ENCODE measurements around the gene ATP8A2. TPM values are rescaled to one million over a fixed set of nuclear protein-coding genes. Genes with fewer than 3 reads are reported as not detected.

The ATP8A2 gene
- total RNA-seq, 4 donors from 2014 or later = 0.18 to 11.6 (median 1.8) TPM

DNA sequence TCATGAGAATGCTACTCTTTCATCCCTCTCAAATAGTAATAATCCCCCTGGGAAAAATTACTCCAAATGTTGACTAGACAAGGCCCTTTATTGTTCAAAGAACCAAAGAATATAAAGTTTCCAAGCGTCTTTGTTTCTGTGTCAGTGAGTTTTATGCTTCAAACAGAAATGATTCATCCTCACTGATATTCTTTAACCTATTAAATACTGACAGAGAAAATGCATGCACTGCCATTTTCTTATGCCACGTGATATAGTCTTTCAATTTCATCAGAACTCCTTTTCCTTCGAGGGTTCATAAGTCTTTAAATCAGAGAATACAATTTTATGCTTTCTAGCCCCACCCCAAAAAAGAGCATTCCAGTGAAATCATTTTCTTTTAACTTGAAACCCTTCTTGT lies 468.5 kb downstream of the ATP8A2 start:
- H3K4me3 ChIP-seq = no peak overlapping the region
- H3K27me3 ChIP-seq = no peaks in the 10 kb centered on the region
- TF ChIP-seq POLR2A (IDR thresholded peaks at IDR 0.05) (no peak), CTCF (IDR thresholded peaks at IDR 0.05) (no peak)
- H3K9me3 ChIP-seq = no peaks in the 10 kb centered on the region
- DNase-seq = no peak
- H3K4me1 ChIP-seq = no peaks in the 10 kb centered on the region
- H3K36me3 ChIP-seq = no peaks in the 10 kb centered on the region
- H3K27ac ChIP-seq = no peak overlapping the region

- Histone ChIP-seq H3K36me3 (no peaks in the 10 kb centered on the region), H3K27me3 (no peaks in the 10 kb centered on the region), H3K9me3 (no peaks in the 10 kb centered on the region), H3K4me3 (no peak overlapping the region), H3K4me1 (no peaks in the 10 kb centered on the region), H3K27ac (no peak overlapping the region)
- no peak for DNase-seq
- no peak for TF ChIP-seq POLR2A (IDR thresholded peaks at IDR 0.05)
- TF ChIP-seq CTCF (IDR thresholded peaks at IDR 0.05) = no peak
Observed at GRCh38 chr13:25840931-25841330, 469.2 kb downstream of the ATP8A2 start.

GRCh38 chr13:25843692-25844091 lies 471.9 kb downstream of the ATP8A2 start:
- H3K4me3 ChIP-seq = no peak overlapping the region
- no peaks in the 10 kb centered on the region for H3K36me3 ChIP-seq
- TF ChIP-seq CTCF (IDR thresholded peaks at IDR 0.05) (no peak), POLR2A (IDR thresholded peaks at IDR 0.05) (no peak)
- no peak overlapping the region for H3K27ac ChIP-seq
- H3K27me3 ChIP-seq = no peaks in the 10 kb centered on the region
- DNase-seq = no peak
- H3K4me1 ChIP-seq = no peaks in the 10 kb centered on the region
- H3K9me3 ChIP-seq = no peaks in the 10 kb centered on the region

DNA sequence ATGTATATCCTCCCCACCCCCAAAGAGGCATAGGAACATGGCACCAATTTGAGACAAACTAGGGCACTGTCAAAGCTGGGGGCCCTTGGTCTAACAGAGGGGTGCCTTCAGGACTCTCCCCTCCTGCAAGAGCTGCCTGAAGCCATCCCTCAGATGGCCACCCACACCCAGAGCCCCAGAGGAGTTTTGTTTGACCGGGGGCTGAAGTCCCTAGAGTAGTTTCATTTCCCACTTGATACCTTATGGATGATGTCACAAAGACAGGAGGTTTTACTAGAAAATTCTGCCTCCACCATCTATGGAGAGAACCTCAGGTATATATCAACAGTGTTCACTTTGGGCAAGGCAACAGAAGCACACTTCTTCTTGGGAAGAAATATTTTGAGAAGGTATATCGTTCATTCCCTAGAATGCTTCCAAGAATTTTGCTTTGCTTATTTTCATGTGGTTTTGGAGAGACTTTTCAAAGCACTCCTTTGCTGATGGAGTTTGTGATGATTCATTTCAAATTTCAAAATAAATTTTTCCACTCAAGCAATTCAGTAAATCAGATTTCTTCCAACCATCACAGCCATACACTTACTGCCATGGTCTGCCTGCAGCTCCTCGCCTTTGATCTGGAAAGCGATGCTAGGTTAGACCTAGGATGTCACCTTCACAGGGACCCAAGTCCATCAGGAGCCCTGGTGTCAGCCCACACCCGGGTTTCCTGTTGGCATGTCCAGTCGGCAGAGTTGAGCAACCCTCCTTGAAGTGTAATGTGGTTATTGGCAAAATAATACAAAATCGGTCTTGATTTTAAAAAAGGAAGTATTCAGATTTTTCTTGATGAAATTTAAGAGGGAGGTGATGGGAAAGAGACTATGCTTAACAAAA lies 473.0 kb downstream of the ATP8A2 start:
- DNase-seq = no peak
- H3K4me3 ChIP-seq = no peak overlapping the region
- H3K9me3 ChIP-seq = no peaks in the 10 kb centered on the region
- TF ChIP-seq POLR2A (IDR thresholded peaks at IDR 0.05) (no peak), CTCF (IDR thresholded peaks at IDR 0.05) (no peak)
- H3K4me1 ChIP-seq = no peaks in the 10 kb centered on the region
- H3K27me3 ChIP-seq = no peaks in the 10 kb centered on the region
- H3K36me3 ChIP-seq = no peaks in the 10 kb centered on the region
- H3K27ac ChIP-seq = no peak overlapping the region

DNA sequence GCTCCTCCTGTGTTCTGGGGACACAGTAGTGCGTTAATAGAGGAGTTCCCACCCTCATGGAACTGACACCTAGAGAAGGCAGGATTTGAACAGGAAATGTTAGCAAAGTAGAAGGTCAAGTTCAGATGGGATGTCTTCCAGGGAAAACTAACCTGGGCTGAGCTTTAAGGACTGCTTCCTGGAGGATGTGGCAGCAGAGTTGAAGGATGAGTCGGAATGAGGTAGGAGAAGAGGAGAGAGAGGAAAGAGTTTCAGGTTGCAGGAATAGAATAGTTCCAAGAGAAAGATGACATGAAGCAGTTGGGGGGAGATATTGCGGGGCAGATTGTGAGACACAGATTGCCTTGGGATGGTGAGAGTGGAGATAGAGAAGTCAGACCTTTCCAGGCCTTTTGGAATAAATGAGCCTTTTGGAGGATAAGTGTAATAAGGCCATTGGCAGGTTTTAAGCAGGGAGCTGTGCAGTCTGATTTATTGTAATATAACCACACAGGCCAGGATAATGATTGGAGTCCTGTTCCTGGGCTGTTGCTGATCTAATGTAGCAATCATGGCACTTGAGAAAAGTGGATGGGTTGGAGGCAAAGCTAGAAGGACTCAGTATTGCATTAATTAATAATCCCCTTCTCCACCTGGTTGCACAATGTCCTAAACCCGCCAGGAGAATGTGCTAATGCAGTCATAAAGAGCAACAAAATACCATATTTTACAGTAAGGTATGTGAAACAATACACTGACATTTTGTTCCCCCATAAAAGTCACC lies 474.6 kb downstream of the ATP8A2 start:
- Histone ChIP-seq H3K4me3 (no peak overlapping the region), H3K4me1 (no peaks in the 10 kb centered on the region), H3K27me3 (no peaks in the 10 kb centered on the region), H3K27ac (peak overlapping the region in 2 of 4 donors; percentile 13 to 25), H3K9me3 (no peaks in the 10 kb centered on the region), H3K36me3 (no peaks in the 10 kb centered on the region)
- TF ChIP-seq CTCF (IDR thresholded peaks at IDR 0.05) (no peak), POLR2A (IDR thresholded peaks at IDR 0.05) (no peak)
- DNase-seq = no peak
